Karpas-422 (cell line): ENCODE results near the gene C1QA. TPM values are rescaled to one million over a fixed set of nuclear protein-coding genes. Genes with fewer than 3 reads are reported as not detected.
"Not testable (repeated sequence)": the region's sequence is repeated elsewhere in the genome, so short reads cannot be mapped to it uniquely, and the experiment has no call there.

ENCODE experiments used
- DNase-seq: peaks from one replicate; pipeline ENCODE4 v3.0.0-alpha.2; 2015
- H2AFZ ChIP-seq: fragments of 200-600 bp; sonication (generic); 2 replicates; pipeline ENCODE4 v1.6.1; 2014; ENCODE audit warnings: antibody characterized with exemption, low read length, mixed read lengths
- H3K27ac ChIP-seq: fragments of 200-600 bp; sonication (generic); 2 replicates; pipeline ENCODE4 v1.5.1; 2014; ENCODE audit warnings: mild to moderate bottlenecking, low read length, moderate library complexity
- H3K27me3 ChIP-seq: fragments of 200-600 bp; sonication (generic); 2 replicates; pipeline ENCODE4 v1.6.1; 2014; ENCODE audit warnings: low read length, mixed read lengths
- H3K36me3 ChIP-seq: fragments of 200-600 bp; sonication (generic); 2 replicates; pipeline ENCODE4 v1.6.1; 2014; ENCODE audit warnings: low read length, mixed read lengths; ENCODE audit not compliant: insufficient read depth
- H3K4me1 ChIP-seq: fragments of 200-600 bp; sonication (generic); 2 replicates; pipeline ENCODE4 v1.6.1; 2014; ENCODE audit warnings: mild to moderate bottlenecking, low read length, mixed read lengths
- H3K4me2 ChIP-seq: fragments of 200-600 bp; sonication (generic); 2 replicates; pipeline ENCODE4 v1.6.1; 2014; ENCODE audit warnings: low read length, low read depth, mild to moderate bottlenecking; ENCODE audit not compliant: poor library complexity, severe bottlenecking
- H3K4me3 ChIP-seq: fragments of 200-600 bp; sonication (generic); 2 replicates; pipeline ENCODE4 v1.5.1; 2014; ENCODE audit warnings: mild to moderate bottlenecking, antibody characterized with exemption, low read length, mixed read lengths
- H3K79me2 ChIP-seq: fragments of 200-600 bp; sonication (generic); 2 replicates; pipeline ENCODE4 v1.6.1; 2014; ENCODE audit warnings: mild to moderate bottlenecking, low read length, mixed read lengths
- H3K9ac ChIP-seq: fragments of 200-600 bp; sonication (generic); 2 replicates; pipeline ENCODE4 v1.6.0; 2014; ENCODE audit warnings: low read length
- H3K9me2 ChIP-seq: fragments of 200-600 bp; sonication (generic), shearing (Covaris generic); replicated peaks from 2 replicates; pipeline ENCODE4 v1.6.0; 2014; ENCODE audit warnings: mild to moderate bottlenecking, low read length, moderate library complexity; ENCODE audit not compliant: insufficient read depth
- H3K9me3 ChIP-seq: fragments of 300-700, 200-600 bp; sonication (generic); 2 replicates; pipeline ENCODE4 v1.6.1; 2014; ENCODE audit warnings: low read length, mixed read lengths
- H4K20me1 ChIP-seq: fragments of 200-600 bp; sonication (generic); 2 replicates; pipeline ENCODE4 v1.6.1; 2014; ENCODE audit warnings: mild to moderate bottlenecking, antibody characterized with exemption, low read length, low read depth; ENCODE audit not compliant: insufficient read depth
- total RNA-seq: library from RNA; depleted of rRNA; stranded (reverse); fragments of >200 nt; shearing (Covaris generic); gene quantifications from 2 replicates; pipeline ENCODE4 v1.2.3, GENCODE V29; 2014; ENCODE audit warnings: low replicate concordance

The C1QA gene
- total RNA-seq, 1 experiment from 2014 or later = not detected

DNA sequence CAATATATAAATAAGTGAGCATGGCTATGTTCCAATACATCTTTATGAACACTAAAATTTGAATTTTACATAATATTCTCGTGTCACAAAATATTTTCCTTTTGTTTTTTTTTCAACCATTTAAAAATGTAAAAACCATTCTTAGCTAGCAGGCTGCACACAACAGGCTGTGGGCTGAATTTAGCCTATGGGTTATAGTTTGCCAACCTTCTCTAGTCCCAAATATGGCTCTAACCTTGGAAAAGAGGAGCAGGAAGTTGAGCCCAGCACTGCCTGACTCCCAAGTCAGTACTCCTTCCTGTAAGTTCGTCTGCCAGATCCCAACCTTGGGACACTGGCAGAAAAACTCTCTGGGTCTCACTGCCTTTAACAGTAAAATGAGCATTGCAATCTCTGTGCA lies 30.0 kb downstream of the C1QA start:
- Histone ChIP-seq H3K4me1 (no peaks in the 10 kb centered on the region), H3K4me3 (no peak overlapping the region), H3K36me3 (no peaks in the 10 kb centered on the region)

DNA sequence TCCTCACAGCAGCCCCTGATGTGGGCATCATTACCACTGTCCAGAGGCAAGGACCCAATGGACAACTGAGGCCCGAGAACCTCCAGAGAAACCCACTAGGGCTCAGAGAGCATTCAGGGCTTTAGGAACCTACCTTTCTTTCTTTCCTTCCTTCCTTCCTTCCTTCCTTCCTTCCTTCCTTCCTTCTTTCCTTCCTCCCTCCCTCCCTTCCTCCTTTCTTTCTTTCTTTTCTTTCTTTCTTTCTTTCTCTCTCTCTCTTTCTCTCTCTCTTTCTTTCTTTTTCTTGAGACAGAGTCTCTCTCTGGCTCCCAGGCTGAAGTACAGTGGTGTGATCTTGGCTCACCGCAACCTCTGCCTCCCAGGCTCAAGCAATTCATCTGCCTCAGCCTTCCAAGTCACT lies 32.4 kb downstream of the C1QA start:
- H3K36me3 ChIP-seq, H3K4me3 ChIP-seq, H3K9me3 ChIP-seq, H3K27me3 ChIP-seq, H3K79me2 ChIP-seq, H3K27ac ChIP-seq, H4K20me1 ChIP-seq, H3K9ac ChIP-seq, DNase-seq, H3K4me1 ChIP-seq, H3K4me2 ChIP-seq, H2AFZ ChIP-seq, H3K9me2 ChIP-seq: not testable (repeated sequence)

More for the DNA sequence above, 30.0 kb downstream of the C1QA start:
- Histone ChIP-seq H4K20me1 (no peaks in the 10 kb centered on the region), H3K9me2 (no peaks in the 10 kb centered on the region), H3K9me3 (no peaks in the 10 kb centered on the region), H3K4me2 (no peak overlapping the region), H3K9ac (no peak overlapping the region), H3K79me2 (no peaks in the 10 kb centered on the region), H2AFZ (no peak overlapping the region), H3K27ac (no peak overlapping the region), H3K27me3 (no peaks in the 10 kb centered on the region)
- no peak for DNase-seq

DNA sequence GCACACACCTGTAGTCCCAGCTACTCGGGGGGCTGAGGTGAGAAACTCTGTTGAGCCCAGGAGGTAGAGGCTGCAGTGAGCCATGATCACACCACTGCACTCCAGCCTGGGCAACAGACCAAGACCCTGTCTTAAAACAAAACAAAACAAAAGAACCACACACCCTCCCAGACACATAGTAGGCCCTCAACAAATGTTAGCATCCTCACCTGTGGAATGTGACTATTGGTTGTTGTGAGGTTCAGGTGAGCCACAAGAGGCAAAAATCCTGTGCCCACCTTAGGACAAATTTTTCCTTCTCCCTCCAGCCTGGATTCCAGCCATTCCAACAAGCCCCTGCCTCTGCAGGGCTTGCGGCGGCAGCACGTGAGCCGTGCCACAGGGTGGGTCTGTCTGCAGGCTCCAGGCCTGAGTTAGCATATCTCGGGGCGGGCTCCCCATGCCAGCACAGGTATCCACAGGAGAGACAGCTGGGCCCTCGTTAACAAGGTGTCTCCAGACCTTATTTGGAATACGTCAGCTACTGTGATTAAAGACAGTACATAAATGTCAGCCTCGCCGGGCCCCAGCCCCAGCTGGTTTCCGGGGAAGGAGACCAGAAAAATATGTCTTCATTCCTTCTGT lies 34.0 kb downstream of the C1QA start:
- no peak overlapping the region for H3K9ac ChIP-seq
- H3K27me3 ChIP-seq = no peaks in the 10 kb centered on the region
- no peaks in the 10 kb centered on the region for H3K4me1 ChIP-seq
- H3K9me2 ChIP-seq = no peaks in the 10 kb centered on the region
- no peak overlapping the region for H3K27ac ChIP-seq
- no peak for DNase-seq
- no peaks in the 10 kb centered on the region for H3K79me2 ChIP-seq
- no peaks in the 10 kb centered on the region for H3K36me3 ChIP-seq
- H3K9me3 ChIP-seq = no peaks in the 10 kb centered on the region
- H4K20me1 ChIP-seq = no peaks in the 10 kb centered on the region
- no peak overlapping the region for H3K4me2 ChIP-seq
- H3K4me3 ChIP-seq = no peak overlapping the region
- H2AFZ ChIP-seq = no peak overlapping the region

DNA sequence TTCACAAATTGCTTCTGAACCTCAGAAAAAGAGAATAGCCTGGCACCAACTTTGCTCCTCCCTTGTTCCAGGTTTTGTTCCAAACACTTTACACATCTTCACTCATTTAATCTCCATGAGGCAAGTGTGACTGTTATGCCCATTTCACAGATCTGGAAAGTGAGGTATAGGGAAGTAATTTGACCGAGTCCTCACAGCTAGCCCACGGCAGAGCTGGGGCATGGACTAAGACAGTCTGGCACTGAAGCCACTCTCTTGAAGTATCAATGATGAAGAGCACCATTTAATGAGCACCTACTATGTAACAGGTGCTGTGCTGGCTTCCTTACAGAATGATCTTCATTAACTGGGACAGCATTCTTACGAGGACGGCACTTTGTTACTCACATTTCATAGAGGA lies 35.6 kb downstream of the C1QA start:
- no peaks in the 10 kb centered on the region for H3K9me2 ChIP-seq
- no peak for DNase-seq
- H3K79me2 ChIP-seq = no peaks in the 10 kb centered on the region
- H3K27ac ChIP-seq = no peak overlapping the region
- no peak overlapping the region for H3K4me3 ChIP-seq
- H3K9ac ChIP-seq = no peak overlapping the region
- H3K36me3 ChIP-seq = no peaks in the 10 kb centered on the region
- no peaks in the 10 kb centered on the region for H3K4me1 ChIP-seq
- no peak overlapping the region for H3K4me2 ChIP-seq
- H3K27me3 ChIP-seq = no peaks in the 10 kb centered on the region
- H2AFZ ChIP-seq = no peak overlapping the region
- H4K20me1 ChIP-seq = no peaks in the 10 kb centered on the region
- H3K9me3 ChIP-seq = no peaks in the 10 kb centered on the region

DNA sequence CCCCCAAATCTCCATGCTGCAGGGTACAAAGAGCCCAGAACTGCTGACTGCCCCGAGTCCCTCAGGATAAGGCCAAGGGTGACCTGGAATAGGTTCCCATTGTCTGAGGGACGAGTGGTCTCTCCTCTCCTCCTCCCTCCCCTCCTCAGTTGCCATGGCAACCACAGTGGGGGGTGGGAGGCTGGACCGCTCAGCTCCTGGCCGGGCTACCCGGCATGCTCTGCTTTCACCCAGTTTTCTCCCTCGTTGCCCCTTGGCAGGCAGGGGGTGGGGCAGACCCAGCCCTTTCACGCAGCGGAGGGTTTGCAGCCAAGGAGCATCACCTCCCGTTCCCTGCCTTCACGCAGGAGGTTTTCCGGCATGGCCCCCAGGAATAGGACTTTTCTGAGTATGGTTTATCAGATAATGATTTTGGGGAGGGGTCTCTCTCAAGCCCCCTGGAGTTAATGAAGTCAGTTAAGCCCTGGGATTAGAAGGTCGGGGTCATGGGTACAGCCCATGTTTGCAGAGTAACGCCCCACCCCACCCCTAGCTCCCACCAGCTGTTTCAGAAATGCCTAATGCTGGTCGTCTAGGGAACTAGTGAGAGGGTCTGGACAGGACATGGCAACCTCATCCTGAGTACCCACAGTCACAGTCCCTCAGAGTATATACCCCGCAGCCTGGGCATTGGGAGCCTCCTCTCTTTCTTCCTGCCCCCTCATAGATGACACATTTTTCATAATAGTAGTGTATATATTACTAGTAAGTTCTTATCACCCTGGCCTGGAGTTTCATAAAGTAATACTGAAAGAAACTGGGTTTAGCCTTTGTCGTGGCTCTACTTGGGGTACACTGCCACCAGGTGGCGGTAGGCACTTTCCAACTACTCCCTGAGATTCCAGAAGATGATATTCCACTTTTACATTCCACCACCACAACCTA lies 37.3 kb downstream of the C1QA start:
- no peak overlapping the region for H3K4me2 ChIP-seq
- no peaks in the 10 kb centered on the region for H3K9me2 ChIP-seq
- no peaks in the 10 kb centered on the region for H3K9me3 ChIP-seq
- no peaks in the 10 kb centered on the region for H3K79me2 ChIP-seq
- no peak overlapping the region for H3K27ac ChIP-seq
- no peaks in the 10 kb centered on the region for H3K27me3 ChIP-seq
- peak; percentile 67 for DNase-seq
- no peaks in the 10 kb centered on the region for H3K4me1 ChIP-seq
- H2AFZ ChIP-seq = no peak overlapping the region
- no peak overlapping the region for H3K9ac ChIP-seq
- no peaks in the 10 kb centered on the region for H3K36me3 ChIP-seq
- H3K4me3 ChIP-seq = no peak overlapping the region
- no peaks in the 10 kb centered on the region for H4K20me1 ChIP-seq

DNA sequence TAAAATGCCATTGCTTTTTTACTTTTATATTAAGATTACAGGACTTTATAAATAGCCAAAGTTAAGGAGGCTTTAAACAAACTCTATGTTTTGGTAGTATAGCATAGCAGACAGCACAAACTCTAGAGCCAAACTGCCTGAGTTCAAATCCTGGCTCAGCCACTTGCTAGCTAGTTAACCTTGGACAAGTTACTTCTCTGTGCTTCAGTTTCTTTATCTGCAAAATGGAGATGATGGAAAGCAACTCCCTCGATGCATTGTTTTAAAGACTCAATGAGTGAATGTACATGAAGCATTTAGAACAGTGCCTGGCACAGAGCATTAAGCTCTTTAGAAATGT lies 38.0 kb downstream of the C1QA start:
- Histone ChIP-seq H3K9me2 (no peaks in the 10 kb centered on the region), H3K27ac (no peak overlapping the region), H3K9me3 (no peaks in the 10 kb centered on the region), H3K27me3 (no peaks in the 10 kb centered on the region), H4K20me1 (no peaks in the 10 kb centered on the region), H3K36me3 (no peaks in the 10 kb centered on the region), H3K4me1 (no peaks in the 10 kb centered on the region), H3K9ac (no peak overlapping the region), H3K79me2 (no peaks in the 10 kb centered on the region), H3K4me3 (no peak overlapping the region), H2AFZ (no peak overlapping the region), H3K4me2 (no peak overlapping the region)
- DNase-seq = peak; percentile 44

DNA sequence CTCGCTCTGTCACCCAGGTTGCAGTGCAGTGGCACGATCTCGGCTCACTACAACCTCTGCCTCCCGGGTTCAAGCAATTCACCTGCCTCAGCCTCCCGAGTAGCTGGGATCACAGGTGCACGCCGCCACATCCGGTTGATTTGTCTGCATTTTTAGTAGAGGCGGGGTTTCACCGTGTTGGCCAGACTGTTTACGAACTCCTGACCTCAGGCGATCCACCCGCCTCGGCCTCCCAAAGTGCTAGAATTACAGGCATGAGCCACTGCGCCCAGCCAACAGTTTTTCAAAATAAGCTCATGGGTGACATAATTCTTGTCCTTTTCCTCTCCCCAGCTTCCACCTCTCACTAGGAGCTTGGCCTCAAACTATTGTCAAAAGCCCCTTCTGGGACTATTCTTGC lies 39.7 kb downstream of the C1QA start:
- not testable (repeated sequence) for DNase-seq, H3K4me1 ChIP-seq, H4K20me1 ChIP-seq, H3K4me2 ChIP-seq, H3K9me3 ChIP-seq, H3K79me2 ChIP-seq, H3K4me3 ChIP-seq, H3K27me3 ChIP-seq, H2AFZ ChIP-seq, H3K9ac ChIP-seq, H3K27ac ChIP-seq, H3K9me2 ChIP-seq, H3K36me3 ChIP-seq

DNA sequence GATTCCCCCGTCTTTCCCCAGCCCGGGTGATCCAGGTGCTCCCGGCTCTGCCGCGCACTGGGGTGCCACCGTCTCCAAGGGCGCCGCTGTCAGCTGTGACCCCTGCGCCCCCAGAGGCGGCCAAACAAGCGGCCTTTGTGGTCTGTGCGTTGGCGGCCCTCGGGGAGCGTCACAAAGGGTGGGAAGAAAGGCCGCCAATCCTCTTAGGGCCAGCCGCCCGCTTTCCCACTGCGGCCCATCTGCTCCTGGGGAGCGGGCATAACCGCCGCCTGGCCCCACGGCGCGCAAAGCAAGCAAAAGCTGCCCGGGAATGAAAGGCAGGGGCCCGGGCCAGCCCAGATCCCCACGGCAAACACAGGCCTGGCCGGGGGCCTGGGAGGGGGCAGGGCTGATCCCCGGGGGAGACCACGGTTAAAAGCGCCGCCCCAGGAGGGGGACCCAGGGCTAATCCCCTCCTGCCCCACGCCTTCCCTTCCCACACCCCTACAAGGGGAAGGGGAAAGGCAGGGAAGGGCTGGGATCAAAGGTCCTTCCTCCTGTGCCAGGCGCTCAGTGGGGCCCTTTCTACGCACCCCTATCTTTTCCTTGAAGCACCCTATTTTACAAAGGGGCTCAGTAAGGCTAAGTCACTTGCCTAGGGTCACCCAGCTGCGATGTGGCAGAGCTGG lies 40.6 kb downstream of the C1QA start:
- Histone ChIP-seq H3K9me2 (no peaks in the 10 kb centered on the region), H3K79me2 (no peaks in the 10 kb centered on the region), H3K4me1 (no peaks in the 10 kb centered on the region), H3K9me3 (no peaks in the 10 kb centered on the region), H3K27me3 (no peaks in the 10 kb centered on the region), H3K4me2 (no peak overlapping the region), H3K36me3 (no peaks in the 10 kb centered on the region), H3K27ac (no peak overlapping the region), H3K4me3 (no peak overlapping the region), H2AFZ (no peak overlapping the region), H3K9ac (no peak overlapping the region), H4K20me1 (no peaks in the 10 kb centered on the region)
- no peak for DNase-seq
